HG02884 (cell line): ENCODE results near the gene RHOF.
A peak's percentile ranks its signal among the peaks of the same experiment; 100 is the strongest.
"Not testable (repeated sequence)": the region's sequence is repeated elsewhere in the genome, so short reads cannot be mapped to it uniquely, and the experiment has no call there.

ENCODE experiments used
- ATAC-seq: cut with Tn5 transposase; IDR thresholded peaks from one replicate; pipeline ENCODE4 v1.9.1; 2021; ENCODE audit warnings: mild to moderate bottlenecking, moderate library complexity; ENCODE audit not compliant: unreplicated experiment

The RHOF gene

DNA sequence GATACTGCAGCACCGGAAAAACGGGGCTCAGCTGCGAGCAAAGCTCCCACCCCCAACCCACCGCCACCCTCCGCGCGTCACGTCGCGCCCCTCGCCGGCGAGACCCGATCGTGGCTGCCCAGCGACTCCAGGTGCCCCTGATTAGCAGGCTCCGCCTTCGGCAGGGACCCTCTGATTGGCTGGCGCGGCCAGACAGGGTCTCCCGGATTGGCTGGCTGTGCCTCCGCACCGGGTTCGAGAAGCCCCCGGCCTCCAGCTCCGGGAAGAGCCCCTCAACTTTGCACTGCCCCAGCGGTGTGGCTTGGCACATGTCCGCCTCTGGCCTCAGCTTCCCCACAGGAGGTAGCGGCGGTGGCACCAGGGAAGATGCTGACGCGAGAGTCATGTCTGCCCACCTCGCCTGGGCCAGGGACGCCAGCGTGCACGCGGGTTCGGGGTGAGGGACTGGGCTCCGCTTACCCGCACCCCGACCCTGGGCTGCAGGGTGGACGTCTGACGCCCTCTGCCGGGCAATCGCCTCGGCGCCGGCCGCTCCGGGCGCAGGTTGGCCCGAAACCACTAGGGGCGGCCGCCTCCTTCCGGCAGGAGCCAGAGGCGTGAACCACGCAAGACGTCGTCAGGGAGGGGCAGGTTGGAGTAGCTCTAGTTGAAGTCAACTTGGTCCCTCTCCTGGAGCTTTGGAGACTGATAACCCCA, 498 bp upstream of the RHOF start:
- peak; percentile 48 for ATAC-seq

DNA sequence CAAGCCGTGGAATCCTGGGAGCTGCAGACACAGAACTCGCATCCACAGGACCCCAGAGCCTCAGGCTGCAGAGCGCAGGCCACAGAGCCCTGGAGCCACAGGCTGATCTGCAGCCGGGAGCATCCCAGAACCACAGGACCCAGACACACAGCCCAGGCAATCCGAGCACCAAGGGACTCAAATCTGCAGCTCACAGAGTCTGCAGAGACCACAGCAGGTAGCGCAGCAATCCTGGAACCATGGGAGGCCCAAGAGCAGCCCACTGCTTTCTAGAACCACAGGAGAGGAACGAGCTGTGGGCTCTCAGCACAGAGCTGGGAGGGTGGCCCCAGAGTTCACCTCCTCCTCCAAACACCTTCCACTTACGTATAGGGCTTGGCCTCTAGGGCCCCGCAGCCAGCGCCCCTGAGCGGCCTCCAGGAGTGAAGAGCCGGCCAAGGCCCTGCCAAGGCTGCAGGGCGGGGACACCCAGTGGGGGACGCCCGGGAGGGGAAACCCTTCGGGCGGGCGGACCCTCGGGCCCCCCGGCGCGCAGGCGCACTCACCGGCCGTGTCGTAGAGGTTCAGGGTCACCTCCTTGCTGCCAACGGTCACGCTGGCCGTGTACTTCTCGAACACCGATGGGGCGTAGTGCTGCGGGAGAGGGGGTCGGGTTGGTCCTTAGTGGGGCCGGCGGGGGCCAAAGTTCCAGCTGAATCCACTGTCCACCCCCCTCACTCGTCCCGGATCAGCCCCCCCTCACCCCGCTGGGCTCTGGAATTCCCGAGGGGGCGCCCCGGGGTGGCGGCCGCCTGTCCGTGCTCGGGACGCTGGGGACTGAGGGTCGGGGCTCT, 665 bp downstream of the RHOF start:
- ATAC-seq, result no peak

DNA sequence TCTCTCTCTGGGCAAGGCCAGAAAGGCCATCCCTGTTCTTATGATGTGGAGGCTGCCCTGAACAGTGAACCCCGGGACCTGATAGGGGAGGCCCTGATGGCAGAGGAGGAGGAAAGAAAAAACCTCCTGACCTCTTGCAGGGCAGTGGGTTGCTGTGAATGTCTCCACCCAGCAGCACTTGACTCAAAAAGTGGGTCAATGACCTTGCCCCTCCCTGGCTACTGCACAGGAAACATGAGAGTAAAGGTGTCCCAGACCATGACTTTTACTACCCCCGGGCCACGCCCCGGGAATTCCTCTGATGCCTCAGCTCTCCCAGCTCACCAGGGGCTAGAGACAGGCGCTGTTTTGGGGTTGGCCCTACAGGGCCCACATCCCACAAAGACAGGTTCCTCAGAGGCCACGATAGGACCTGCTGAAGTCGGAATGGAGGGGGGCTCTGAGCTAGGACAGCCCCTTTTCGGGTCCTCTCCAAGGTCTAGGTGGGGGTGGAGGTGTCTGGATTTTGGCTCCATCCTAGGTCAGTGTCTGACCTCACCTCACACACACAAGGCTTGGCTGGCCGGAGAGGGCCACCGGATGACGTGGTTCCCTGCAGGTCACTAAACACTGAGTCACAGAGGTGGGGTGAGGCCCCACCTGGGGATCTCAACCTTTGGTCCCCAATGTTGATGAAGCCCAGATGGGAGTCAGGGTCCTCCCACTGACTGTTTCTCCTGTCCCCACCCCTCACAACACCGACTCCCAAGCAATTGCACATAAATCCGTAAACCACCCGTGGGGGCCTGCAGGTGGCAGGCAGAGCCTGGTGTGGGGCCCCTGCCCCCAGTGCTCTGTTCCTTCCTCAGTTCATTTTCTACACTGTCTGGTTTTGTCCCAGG, 1.6 kb downstream of the RHOF start:
- no peak for ATAC-seq

DNA sequence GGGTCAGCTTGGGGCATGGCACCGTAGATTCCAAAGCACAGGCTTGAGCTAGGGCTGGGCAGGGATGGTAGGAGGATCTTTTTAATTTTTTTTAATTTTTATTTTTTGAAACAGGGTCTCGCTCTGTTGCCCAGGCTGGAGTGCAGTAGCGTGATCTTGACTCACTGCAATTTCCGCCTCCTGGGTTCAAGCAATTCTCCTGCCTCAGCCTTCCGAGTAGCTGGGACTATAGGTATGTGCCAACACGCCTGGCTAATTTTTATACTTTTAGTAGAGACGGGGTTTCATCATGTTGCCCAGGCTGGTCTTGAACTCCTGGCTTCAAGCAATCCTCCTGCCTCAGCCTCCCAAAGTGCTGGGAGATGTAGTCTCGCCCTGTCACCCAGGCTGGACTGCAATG, 2.7 kb downstream of the RHOF start:
- not testable (repeated sequence) for ATAC-seq

DNA sequence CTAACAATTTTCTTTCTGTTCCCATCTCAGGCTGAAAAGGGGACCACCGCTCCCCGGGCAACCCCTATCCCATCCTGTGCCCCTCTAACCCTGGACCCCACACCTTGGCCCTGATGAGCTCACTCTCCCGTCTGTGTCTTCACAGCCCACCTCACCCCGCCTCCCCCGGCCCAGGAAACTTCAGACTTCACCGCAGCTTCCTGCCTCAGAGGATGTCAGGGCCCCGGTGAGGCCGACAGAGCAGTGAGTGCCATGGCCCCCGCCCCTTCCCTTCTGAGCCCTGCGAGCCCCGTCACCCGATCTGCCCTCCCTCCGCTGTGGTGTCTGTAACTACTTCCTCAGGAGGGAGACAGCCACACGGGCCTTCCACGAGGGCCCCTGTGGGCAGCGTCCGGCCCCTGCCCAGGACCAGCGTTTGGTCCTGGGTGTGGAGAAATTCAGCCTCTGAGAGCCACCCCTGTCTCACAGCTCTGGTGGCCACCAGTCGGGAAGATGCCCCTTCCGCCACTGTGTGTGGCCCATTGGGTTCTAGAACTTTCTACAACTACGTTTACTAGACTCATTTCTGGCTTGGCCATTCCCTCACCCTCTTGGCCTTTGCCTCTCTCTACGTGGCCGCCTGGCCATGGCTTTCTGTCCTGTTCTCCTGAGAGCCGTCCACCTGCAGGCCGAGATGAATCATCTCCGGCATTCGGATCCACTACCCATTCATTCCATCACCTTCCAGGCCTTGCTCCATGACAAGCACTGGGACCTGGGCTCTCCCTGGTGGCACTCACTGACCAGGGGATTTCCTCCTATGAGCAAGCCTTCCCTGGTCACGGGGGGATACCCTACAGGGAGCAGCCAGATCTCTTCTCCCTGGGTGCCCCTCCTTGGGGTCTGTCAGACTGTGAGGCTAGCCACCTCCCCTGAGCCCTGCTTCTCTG, 3.4 kb downstream of the RHOF start:
- peak; percentile 39 for ATAC-seq

DNA sequence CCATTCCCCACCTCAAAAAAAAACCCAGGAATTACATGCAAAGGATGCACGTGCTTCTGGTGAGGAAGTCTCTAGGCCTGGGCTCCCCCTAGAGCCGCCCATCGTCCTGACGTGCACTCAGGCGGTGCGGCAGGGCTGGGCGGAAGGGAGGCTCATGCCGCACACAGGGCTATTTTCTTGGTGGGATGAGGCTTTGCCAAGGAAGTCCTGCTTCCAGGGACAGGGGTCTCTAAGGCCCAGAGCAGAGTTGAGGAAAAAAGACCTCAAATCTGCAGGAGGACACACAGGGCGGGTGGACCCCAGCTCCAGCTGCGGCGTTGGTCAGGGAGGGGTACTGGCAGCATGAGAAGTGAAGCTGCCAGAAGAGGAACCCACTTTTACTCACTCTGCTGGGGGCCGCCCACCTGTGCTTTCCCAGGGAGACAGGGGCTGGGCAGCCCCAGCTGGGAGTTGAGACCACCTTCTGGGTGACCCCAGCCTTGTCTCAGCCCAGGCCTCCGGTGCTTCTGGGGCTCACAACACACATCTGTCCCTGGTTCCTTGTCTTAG, 4.2 kb downstream of the RHOF start:
- ATAC-seq, result no peak

DNA sequence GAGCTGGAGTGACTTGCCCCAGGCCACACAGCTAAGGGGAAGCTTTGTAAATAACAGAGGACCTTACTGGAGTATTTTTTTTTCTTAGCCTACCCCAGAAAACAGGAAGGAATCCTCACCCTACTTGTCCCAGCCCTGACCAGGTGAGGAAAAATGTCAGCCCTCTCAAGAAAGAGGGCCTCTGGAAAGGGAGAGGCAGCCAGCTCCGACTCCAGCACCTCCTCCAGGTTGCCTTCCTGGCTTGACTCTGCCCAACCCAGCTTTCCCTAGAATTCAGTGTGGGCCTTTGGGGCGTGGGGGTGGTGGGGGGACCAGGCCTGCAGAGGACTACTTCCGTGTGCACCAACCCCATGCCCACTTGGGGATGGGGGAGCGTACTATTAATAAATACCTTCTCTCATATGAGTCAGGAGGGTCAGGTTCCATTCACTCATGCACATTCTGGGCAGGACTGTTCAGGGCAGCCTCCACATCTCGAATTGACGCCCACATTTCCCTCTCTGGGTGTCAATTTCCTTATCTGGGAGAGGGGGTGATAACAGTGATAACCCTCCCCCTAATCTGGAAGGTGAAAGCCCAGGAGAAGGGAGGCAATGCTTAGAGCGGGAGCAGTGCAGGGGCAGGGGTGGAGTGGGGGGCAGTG, 5.2 kb downstream of the RHOF start:
- no peak for ATAC-seq

DNA sequence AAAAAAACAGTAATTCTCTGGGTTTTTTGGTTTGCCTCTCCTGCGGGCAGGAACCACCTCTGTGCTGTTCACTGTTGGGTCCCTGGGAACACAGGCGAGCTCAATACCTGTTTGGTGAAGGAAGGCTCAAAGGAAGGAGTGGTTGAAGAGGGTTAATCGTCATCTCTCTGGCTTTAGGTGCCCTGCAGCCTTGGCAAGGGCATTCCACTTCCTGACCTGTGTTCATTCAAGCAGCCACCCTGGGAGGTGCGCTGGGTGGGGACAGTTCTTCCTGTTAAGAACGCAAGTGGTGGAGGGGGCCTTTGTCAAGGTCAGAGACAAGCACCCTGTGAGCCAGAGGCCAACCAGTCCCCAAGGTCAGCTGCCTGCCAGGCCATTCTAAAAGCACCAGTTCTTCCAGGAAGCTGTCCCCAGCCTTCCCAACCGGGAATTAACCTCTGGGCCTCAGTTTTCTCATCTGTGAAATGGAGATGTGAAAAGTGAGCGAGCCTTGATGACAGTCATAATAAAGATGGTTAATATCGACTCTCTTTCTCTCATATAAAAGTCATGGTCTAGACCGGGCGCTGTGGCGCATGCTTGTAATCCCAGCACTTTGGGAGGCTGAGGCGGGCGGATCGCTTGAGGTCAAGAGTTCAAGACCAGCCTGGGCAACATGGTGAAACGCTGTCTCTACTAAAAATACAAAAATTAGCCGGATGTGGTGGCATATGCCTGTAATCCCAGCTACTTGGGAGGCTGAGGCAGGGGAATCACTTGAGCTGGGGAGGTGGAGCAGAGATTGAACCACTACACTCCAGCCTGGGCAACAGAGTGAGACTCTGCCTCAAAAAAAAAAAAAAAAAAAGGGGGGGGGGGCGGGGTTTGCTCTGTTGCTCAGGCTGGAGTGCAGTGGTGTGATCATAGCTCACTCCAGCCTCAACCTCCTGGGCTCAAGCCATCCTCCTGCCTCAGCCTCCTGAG, 6.1 kb downstream of the RHOF start:
- ATAC-seq, result no peak

DNA sequence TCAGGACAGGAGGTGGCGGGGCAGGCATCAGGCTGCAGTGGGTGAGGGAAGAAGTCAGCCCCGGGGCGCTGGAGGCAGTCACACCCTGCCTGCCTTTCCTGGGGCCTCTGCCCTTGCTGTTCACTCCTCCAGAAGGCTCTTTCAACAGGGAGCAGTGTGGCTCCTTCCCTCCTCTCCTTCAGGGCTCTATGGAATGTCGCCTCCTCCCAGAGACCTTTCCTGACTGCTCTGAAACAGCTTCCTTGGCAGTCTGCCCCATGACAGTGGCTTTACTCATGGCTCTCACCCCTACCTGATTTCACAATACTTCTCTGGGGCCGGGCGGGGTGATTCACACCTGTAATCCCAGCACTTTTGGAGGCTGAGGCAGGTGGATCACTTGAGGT, 7.1 kb downstream of the RHOF start:
- ATAC-seq, result no peak

DNA sequence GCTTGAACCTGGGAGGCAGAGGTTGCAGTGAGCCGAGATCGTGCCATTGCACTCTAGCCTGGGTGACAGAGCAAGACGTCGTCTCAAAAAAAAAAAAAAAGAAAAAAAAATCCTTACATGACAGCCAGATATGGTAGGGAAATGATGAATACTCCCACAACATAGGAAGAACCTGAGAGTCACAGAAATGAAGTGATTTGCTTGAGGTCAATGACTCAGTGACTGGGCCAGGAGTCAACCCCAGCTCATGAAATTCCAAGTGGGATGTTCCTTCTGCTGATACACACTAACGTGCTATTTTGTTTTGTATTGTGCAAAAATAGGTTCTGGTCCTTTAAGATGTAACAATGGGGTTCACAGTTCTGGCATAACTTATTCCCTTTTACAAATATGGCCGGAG, 9.0 kb downstream of the RHOF start:
- no peak for ATAC-seq

DNA sequence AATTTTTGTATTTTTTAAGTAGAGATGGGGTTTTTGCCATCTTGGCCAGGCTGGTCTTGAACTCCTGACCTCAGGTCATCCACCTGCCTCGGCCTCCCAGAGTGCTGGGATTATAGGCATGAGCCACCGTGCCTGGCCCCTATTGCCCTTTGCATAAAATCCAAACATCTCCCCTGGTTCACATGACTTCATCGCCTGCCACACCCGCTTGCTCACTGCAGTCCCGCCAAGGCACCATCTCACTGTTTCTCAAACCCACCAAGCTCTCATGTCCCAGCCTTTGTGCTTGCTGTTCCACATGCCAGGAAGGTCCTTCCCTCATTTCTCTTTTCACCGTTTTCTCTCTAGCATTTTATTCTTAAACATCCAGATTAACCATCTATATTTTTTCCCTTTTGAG, 9.7 kb downstream of the RHOF start:
- ATAC-seq, result no peak

DNA sequence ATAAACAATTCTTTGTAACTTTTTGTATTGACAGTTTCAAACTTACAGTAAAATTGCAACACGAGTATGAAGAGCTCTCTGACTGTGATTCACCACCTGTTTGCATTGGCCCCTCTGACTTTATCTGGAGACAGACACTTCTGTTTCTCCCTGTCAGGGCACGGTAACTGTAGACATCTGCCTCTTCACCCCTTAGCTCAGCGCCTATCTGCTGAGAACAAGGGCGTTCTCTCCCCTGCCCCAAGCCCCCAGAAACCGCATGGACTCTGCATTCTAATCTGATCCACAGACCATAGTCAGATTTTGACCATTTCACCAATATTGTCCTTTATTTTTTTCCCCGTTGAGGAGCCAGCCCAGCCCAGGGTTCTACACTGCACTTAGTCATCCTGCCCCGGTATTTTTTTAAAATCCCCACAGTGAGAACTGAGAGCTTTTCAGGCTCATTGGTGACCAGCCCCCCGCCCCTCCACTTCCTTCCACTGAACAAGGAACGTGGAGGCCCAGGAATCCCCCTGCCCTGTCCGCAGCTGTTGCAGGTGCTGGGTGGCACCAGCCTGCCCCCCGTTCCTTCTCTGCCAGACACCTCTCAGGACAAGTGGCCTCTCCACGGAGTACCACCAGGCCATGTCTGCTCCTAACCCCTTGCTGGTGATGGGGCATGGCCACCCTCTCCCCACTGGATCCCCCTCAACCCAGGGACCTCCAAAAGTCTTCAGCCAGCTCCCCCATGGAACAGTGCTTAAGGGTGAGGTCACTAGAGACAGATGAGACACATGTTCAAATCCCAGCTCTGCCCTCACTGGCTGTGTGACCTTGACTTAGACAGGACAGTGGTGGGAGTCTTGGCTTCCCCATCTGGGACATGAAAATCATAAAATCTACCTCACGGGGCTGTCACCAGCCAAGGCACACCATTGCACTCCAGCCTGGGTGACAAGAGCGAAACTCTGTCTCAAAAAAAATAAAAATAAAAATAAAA, 11.2 kb downstream of the RHOF start:
- peak; percentile 58 for ATAC-seq

DNA sequence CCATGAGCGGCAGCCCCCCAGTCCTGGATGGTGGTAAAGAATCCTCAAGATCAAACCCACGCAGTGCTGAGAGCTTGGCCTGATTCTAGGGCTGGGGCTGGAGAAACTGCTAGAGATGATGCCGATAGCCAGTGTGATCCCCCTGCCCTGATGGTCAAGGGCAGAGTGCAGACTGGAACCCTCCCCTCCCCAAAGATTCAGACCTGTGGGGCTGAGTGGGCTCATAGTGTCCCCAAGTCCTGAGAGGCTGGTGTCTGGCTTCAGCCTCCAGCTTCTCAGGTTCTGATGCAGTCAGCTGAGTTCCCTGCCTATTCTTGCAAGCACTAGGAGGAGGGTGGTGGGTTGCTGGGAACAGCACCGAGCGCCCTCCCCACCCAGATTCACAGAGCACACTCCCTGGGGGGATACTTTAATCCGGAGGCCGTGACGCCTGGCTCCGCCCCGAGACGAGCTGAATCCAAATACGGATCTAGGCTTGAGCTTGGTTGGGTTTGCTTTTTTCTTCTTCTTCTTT, 11.9 kb downstream of the RHOF start:
- peak; percentile 29 for ATAC-seq

DNA sequence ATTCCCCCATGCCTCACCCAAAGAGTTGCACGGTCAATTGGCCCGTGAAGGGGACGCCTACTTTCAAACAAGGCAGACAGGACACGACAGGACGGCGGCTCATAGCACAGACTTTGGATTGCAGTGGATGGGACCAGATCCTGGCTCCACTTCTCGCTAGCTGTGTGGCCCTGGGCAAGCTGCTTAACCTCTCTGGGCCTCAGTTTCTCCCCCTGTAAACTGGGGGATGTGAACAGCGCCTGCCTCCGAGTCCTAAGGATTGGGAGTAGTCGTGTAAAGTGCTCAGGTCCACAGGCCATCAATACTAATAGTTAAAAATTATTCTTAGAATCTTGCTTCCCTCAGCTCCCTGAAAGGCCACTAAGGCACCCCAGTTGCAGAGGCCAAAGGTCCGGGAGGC, 13.1 kb downstream of the RHOF start:
- no peak for ATAC-seq

DNA sequence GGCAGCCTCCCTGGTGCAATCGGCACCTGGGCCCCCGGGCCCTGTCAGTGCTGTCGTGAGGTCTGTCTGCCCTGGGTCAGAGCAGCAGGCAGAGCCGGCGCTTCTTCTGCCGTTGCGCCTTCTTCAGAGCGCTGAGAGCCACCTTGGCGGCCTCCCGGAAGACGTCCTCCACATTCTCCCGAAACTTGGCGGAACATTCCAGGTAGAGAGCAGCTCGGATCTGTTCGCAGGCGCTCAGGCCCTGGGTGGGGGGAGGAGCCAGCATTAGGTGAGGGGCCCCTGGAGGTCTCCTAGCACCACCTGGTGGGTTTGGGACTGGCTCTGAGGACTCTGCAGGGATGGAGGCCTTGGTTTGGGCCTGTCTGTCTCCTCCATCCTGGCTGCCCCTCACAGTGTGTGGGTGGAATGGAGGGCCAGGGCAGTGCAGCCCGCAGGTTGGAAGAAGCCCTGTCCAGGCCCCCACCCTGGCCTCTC, 14.0 kb downstream of the RHOF start:
- ATAC-seq, result no peak

DNA sequence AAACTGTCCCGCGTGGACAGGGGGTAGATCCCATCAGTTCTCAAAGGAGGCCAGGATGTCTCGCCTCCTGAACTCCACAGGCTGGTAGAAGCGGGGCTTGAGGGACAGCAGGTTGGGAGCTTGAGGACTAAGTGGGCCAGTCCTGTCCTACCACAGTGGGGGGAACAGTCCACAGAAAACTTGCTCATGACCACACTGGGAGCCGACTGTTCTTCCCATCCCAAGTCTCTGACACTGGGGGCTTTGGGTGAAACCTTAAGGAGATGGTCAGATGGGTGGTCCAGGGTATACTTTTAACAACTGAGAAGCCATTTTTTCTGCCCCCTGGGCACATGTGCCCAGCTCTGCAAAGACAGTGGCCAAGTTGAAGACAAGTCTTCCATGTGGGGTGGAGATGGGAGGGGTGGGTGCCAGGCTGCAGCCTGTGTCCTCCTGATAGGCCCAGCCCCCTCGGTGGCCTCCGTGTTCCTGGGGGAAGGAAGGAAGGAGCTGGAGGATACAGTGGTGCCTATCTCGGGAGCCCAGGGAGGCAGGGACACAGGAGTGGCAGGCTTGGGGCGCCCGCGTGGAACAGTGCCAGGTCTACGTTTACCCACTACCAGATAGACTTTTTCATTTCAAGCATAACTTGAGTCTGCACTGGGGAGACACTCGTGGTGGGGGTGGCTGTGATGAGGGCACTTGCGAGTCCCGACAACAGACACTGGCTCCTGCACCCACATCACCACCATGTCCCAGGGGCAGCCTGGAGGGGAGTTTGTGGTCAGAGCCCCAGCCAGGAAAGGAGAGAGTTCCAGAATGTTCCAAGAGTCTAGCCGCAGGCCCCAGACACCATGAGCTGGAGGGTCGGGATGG, 14.7 kb downstream of the RHOF start:
- no peak for ATAC-seq
